HG02642 (cell line): ENCODE results near the gene TSPAN12.

Experiments used
- ATAC-seq: cut with Tn5 transposase; IDR thresholded peaks from one replicate; pipeline ENCODE4 v1.9.1; 2021; ENCODE audit warnings: mild to moderate bottlenecking; ENCODE audit not compliant: unreplicated experiment, poor library complexity

TSPAN12 gene

DNA sequence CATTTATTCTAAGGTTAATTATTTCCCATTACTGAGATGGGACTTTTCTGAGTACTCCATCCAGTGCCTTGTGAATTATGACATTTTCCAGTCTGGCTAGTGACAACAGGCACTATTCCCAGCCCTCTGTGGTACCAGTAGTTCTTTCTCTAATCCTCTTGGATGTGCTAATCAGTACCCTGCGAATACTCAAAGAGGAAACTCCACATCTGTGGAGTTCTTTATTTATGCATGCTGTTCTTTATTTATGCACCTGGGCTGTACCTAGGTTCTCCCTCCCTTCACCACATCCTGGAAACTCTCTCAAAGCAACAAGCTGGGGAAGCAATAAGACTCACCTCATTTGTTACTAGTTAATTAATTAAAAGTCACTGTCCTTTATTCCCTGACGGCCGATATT lies 83.5 kb downstream of the TSPAN12 start:
- no peak for ATAC-seq

DNA sequence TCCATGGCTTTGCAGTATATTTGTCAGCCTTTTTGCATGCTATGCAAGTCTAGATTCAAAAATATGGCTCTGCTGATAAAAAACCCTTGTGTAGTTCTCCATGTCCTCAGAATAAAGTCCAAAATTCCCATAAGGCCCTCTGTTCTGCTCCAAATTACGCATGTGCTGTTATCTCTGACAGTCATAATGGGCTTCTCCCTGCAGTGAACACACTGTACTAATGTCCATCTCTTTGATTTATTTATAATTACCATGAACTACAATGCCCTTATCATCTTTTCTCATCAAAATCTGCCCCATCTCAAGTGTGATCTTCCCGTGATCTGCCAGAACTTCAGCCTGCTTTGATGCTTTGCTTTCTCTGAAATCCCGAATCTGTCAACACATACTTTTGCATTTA lies 87.7 kb downstream of the TSPAN12 start:
- no peak for ATAC-seq

DNA sequence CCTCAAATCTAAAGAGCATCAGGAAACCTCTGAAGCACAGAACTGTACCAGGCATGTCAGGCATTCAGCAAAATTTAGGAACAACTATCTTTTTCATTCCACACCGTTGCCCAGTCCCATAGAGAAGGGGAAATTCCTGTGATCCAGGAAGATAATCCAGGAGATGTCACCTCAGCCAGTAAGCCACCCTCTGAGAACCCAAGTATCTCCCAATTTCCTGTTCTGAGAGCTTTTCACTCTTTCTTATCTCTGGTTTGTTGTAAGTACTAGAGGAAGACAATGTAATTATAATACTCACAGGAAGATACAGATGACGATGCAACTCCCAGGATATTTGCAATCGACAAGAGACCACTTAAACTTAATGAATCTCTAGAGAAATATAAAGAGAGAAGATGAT lies 97.1 kb downstream of the TSPAN12 start:
- ATAC-seq, result no peak

DNA sequence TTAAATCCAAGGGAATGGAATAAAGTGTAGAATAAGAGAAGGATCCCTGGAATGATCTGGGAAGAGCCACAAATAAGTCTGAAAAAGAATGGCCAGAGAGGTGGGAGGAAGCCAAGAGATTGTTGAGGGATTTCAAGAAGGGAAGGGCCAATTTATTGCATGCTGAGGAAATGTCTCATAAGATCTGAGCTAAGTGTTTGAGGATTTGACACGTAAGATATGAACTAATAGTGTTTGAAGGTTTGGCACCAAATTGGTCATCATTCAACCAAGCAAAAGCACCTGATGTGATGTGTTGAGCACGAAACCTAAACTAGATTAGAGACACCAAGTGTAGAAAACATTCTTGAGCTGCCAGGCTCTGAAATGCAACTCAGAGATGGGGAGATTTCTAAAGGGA lies 97.9 kb downstream of the TSPAN12 start:
- ATAC-seq, result peak; percentile 54

DNA sequence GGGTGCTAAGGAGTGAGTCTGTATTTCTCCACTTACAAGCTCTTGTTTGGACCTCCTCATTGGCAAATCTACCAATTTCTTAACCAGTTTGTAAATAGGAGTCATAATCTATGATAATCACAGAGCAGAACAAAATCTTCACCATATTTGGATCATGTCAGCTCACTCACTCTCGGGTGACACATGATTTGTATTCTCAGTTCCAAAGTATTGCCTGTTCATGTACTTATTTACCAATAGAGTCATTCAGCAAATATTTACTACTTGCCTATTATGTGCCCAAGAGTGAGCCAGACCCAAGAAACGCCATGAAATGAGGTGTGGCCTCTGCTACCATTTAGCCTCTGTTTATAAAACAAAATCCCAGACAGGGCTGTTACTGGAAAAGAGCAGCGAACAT lies 114.8 kb downstream of the TSPAN12 start:
- ATAC-seq, result no peak

DNA sequence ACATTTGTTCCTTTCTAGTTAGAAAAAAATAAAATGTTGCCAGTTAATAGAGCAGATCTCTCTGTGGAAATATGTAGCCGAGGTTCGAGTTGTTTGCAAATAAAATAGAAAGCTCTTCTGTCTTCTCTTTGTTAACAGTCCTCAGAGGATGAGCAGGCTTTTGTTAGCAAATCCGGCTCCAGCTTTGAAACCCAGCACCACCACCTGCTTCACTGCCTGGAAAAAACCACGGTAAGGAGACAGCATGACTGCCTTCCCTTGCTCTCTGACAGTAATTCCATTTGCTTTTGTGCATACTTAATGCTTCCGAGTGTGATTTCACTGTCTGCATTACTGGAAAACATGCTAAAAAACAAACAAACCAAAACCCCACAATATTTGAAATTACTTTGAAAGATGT lies 115.6 kb downstream of the TSPAN12 start:
- ATAC-seq, result no peak

DNA sequence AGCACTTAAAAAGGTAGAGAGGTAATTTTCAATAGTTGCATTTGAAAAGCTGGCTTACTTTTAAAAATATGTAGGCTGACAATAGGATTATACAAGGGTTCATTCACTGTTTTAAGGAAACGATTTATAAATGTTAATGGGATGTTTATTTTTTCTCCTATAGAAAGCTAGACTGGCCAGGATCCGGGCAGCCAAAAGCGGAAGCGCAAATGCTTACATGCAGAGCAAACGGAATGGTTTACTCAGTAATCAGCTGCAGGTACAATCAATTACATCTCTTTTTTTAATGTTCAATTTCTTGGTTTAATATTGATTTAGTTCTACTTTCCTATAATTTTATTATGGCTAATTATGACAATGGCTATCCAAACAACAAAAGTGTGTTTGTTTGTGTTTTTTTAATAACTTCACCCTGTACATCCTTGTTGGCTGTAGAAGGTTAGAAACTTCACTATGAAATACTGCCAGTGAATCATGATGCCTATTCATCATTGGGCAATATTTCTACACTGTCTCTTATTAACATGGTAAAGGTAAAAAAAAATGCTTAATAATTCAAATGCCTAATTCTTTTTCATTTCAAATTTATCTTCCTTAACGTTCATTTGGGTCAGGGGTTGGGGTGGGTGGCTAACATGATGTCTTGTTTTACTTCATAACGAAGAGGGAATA lies 116.4 kb downstream of the TSPAN12 start:
- ATAC-seq, result no peak

DNA sequence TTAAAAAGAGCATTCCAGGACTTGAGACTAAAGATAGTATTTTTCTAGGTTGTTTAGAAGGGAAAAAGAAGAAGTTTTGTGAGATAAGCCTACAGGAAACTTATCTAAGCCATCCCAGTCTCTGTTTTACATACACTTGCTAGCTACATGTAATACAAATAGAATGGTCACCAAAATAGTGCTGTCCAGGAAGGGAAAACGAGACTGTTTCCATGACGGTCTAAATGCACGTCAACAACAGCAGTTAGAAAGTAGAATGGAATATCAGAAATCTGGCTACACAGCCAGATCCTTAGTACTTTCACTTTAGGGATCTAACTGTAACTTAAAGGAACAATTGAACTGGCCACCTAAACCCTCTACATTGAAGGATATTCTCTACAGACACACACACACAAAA lies 117.6 kb downstream of the TSPAN12 start:
- ATAC-seq, result no peak

DNA sequence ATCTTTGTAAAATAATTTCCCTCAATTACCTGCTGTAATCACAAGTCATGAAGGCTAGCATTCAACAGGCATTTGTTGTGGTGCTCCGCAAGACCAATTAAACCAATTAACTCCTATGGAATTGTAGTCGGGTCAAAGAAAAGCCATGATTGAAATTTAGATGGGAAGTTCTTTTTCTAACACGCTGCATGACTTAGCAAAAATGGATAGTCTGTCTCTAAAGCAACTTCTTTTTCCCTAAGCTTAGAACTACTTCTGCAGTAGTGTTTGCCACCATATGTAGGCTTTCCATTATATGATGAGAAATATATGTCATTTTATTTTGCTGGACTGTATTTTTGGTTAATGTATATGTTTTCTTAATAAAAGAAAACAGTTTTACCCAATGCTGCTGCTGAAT lies 119.1 kb downstream of the TSPAN12 start:
- no peak for ATAC-seq
